Activated naive CD4-positive, alpha-beta T cell treated with anti-CD3 and anti-CD28 coated beads, Interleukin-2, amount 10 ng/mL, durations not matched to agents 7 days and 5 days (primary cell): ENCODE results near the gene DOK5.

Experiments used
- CTCF ChIA-PET: fragments of 350-600 bp; sonication (Branson Sonifier 250); formaldehyde crosslinking; loops from one replicate; lab custom pipeline; 2021; ENCODE audit warnings: antibody characterized with exemption; lab: Charles Lee
- DNase-seq: peaks from one replicate; pipeline ENCODE4 v3.0.0-alpha.2; 2020
- H3K27ac Mint-ChIP-seq: one replicate; pipeline ENCODE4 v1.8.0; 2021; ENCODE audit warnings: mild to moderate bottlenecking, moderate library complexity, mixed read lengths
- H3K27me3 Mint-ChIP-seq: one replicate; pipeline ENCODE4 v1.8.0; 2021; ENCODE audit warnings: mild to moderate bottlenecking, mixed read lengths
- H3K36me3 Mint-ChIP-seq: one replicate; pipeline ENCODE4 v1.8.0; 2021; ENCODE audit warnings: mixed read lengths
- H3K4me1 Mint-ChIP-seq: one replicate; pipeline ENCODE4 v1.8.0; 2021; ENCODE audit warnings: mixed read lengths
- H3K4me3 Mint-ChIP-seq: one replicate; pipeline ENCODE4 v1.8.0; 2021; ENCODE audit warnings: mild to moderate bottlenecking, moderate library complexity, mixed read lengths
- H3K9me3 Mint-ChIP-seq: one replicate; pipeline ENCODE4 v1.8.0; 2021; ENCODE audit warnings: mixed read lengths

The DOK5 gene

DNA sequence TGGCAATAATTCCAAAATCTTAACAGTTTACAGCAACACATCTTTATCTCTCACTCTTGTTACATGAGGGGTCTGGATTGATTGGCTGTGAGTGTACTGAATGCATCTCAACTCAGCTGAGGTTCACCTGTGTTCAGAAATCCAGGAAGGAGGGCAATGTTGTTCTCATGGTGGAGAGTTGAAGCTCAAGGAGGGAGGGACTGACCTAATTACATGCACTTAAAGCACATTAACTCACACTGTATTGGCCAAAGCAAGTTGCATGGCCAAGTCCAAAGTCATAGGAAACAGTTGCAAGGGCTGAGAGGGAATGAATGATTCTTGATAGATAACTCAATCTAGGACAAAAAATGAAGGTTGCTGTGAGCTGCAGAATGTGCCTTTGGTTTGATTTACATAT, 102.2 kb downstream of the DOK5 start:
- no peak overlapping the region for H3K4me3 Mint-ChIP-seq
- CTCF ChIA-PET: interaction anchor here (0.6 kb wide), 1 partner anchor 555 kb away, joined by 3 read pairs; no protein-coding TSS in a partner anchor
- no peaks in the 10 kb centered on the region for H3K9me3 Mint-ChIP-seq
- H3K4me1 Mint-ChIP-seq: no peaks in the 10 kb centered on the region
- H3K27ac Mint-ChIP-seq: no peak overlapping the region
- H3K27me3 Mint-ChIP-seq: peaks cover 4% of the 10 kb centered on the region
- no peaks in the 10 kb centered on the region for H3K36me3 Mint-ChIP-seq
- DNase-seq: no peak

GRCh38 chr20:54585217-54585616, 109.8 kb downstream of the DOK5 start:
- Mint-ChIP-seq H3K27ac (no peak overlapping the region), H3K4me1 (no peaks in the 10 kb centered on the region), H3K9me3 (peaks cover 2% of the 10 kb centered on the region), H3K4me3 (no peak overlapping the region), H3K36me3 (no peaks in the 10 kb centered on the region), H3K27me3 (no peaks in the 10 kb centered on the region)
- no peak for DNase-seq
- CTCF ChIA-PET: no interaction called here

GRCh38 chr20:54587408-54587807, 112.0 kb downstream of the DOK5 start:
- CTCF ChIA-PET: no interaction called here
- Mint-ChIP-seq H3K4me1 (no peaks in the 10 kb centered on the region), H3K27ac (no peak overlapping the region), H3K27me3 (no peaks in the 10 kb centered on the region), H3K36me3 (no peaks in the 10 kb centered on the region), H3K4me3 (no peak overlapping the region), H3K9me3 (peaks cover 2% of the 10 kb centered on the region)
- DNase-seq: no peak

GRCh38 chr20:54589402-54590030, 114.1 kb downstream of the DOK5 start:
- Mint-ChIP-seq H3K4me3 (no peak overlapping the region), H3K27ac (no peak overlapping the region), H3K27me3 (no peaks in the 10 kb centered on the region), H3K4me1 (no peaks in the 10 kb centered on the region), H3K36me3 (no peaks in the 10 kb centered on the region), H3K9me3 (no peaks in the 10 kb centered on the region)
- no peak for DNase-seq
- CTCF ChIA-PET: no interaction called here

- CTCF ChIA-PET: no interaction called here
- no peaks in the 10 kb centered on the region for H3K9me3 Mint-ChIP-seq
These were observed 115.5 kb downstream of the DOK5 start for GRCh38 chr20:54590856-54591255.

DNA sequence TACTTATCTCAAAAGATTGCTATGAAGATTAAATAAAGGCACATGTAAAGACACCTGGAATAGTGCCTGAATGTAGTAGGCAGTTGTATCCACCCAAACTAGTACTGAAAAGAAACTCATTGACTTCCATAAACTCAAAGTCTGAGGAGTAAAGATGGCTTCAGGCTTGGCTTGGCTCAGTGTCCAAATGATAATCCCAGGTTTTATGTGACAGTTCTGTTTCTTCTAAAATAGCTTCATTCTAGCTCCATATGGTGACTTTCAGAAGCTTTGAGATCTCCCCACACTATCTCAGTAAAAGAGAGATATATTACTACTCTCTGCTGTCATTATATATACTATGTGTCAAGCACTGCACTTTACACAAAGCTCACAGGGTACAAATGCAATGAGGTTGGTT, 121.3 kb downstream of the DOK5 start:
- Mint-ChIP-seq H3K9me3 (peaks cover 5% of the 10 kb centered on the region), H3K36me3 (no peaks in the 10 kb centered on the region), H3K27ac (no peak overlapping the region), H3K27me3 (no peaks in the 10 kb centered on the region), H3K4me3 (no peak overlapping the region), H3K4me1 (no peaks in the 10 kb centered on the region)
- DNase-seq: no peak
- CTCF ChIA-PET: no interaction called here

More at GRCh38 chr20:54590856-54591255, 115.5 kb downstream of the DOK5 start:
- no peaks in the 10 kb centered on the region for H3K4me1 Mint-ChIP-seq
- no peak overlapping the region for H3K4me3 Mint-ChIP-seq
- H3K27me3 Mint-ChIP-seq: no peaks in the 10 kb centered on the region
- no peak for DNase-seq
- no peak overlapping the region for H3K27ac Mint-ChIP-seq
- no peaks in the 10 kb centered on the region for H3K36me3 Mint-ChIP-seq

DNA sequence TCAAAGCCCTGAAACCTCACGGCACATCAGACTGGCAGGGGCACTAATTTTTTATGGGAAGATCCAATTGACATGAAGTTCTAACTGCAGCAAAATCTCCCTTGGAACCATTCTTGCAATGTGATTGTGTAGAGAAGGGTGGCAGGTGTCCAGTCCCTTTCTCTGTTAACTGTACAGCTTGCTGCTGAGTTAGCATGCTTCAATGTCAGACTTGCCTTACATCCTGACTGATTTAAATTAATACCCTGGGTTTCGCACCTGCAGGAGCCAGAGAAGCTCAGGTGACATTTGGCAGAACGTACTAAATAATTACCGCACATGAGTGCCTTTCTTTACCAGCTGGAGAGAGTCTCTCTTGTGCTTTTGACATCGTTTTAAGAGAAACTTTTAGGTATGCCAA, 123.0 kb downstream of the DOK5 start:
- DNase-seq: no peak
- H3K4me3 Mint-ChIP-seq: no peak overlapping the region
- no peaks in the 10 kb centered on the region for H3K27me3 Mint-ChIP-seq
- H3K9me3 Mint-ChIP-seq: peaks cover 5% of the 10 kb centered on the region
- CTCF ChIA-PET: interaction anchor here (0.6 kb wide), 1 partner anchor 143 kb away, joined by 4 read pairs; no protein-coding TSS in a partner anchor
- H3K36me3 Mint-ChIP-seq: no peaks in the 10 kb centered on the region
- H3K27ac Mint-ChIP-seq: no peak overlapping the region
- H3K4me1 Mint-ChIP-seq: no peaks in the 10 kb centered on the region

GRCh38 chr20:54600634-54601033, 125.2 kb downstream of the DOK5 start:
- DNase-seq: no peak
- H3K27ac Mint-ChIP-seq: no peak overlapping the region
- no peaks in the 10 kb centered on the region for H3K27me3 Mint-ChIP-seq
- no peaks in the 10 kb centered on the region for H3K36me3 Mint-ChIP-seq
- no peaks in the 10 kb centered on the region for H3K4me1 Mint-ChIP-seq
- H3K9me3 Mint-ChIP-seq: peaks cover 5% of the 10 kb centered on the region
- no peak overlapping the region for H3K4me3 Mint-ChIP-seq
- CTCF ChIA-PET: no interaction called here

GRCh38 chr20:54601831-54602515, 126.6 kb downstream of the DOK5 start:
- Mint-ChIP-seq H3K27me3 (no peaks in the 10 kb centered on the region), H3K4me1 (no peaks in the 10 kb centered on the region)
- CTCF ChIA-PET: no interaction called here

GRCh38 chr20:54605319-54605718, 129.9 kb downstream of the DOK5 start:
- no peak for DNase-seq
- H3K36me3 Mint-ChIP-seq: no peaks in the 10 kb centered on the region
- H3K9me3 Mint-ChIP-seq: no peaks in the 10 kb centered on the region
- no peaks in the 10 kb centered on the region for H3K27me3 Mint-ChIP-seq
- no peak overlapping the region for H3K27ac Mint-ChIP-seq
- CTCF ChIA-PET: no interaction called here
- no peaks in the 10 kb centered on the region for H3K4me1 Mint-ChIP-seq
- no peak overlapping the region for H3K4me3 Mint-ChIP-seq

More at GRCh38 chr20:54601831-54602515, 126.6 kb downstream of the DOK5 start:
- no peaks in the 10 kb centered on the region for H3K36me3 Mint-ChIP-seq
- no peak for DNase-seq
- H3K4me3 Mint-ChIP-seq: no peak overlapping the region
- H3K9me3 Mint-ChIP-seq: peaks cover 5% of the 10 kb centered on the region
- no peak overlapping the region for H3K27ac Mint-ChIP-seq

- Mint-ChIP-seq H3K27ac (no peak overlapping the region), H3K4me1 (no peaks in the 10 kb centered on the region), H3K27me3 (no peaks in the 10 kb centered on the region), H3K36me3 (no peaks in the 10 kb centered on the region), H3K9me3 (no peaks in the 10 kb centered on the region), H3K4me3 (no peak overlapping the region)
- CTCF ChIA-PET: no interaction called here
- DNase-seq: no peak
These were observed 131.0 kb downstream of the DOK5 start for GRCh38 chr20:54606380-54606779.

- Mint-ChIP-seq H3K9me3 (no peaks in the 10 kb centered on the region), H3K27ac (no peak overlapping the region), H3K27me3 (no peaks in the 10 kb centered on the region)
These were observed 132.8 kb downstream of the DOK5 start for GRCh38 chr20:54608039-54608745.

GRCh38 chr20:54608943-54609342, 133.6 kb downstream of the DOK5 start:
- no peak for DNase-seq
- CTCF ChIA-PET: no interaction called here
- Mint-ChIP-seq H3K4me3 (no peak overlapping the region), H3K27ac (no peak overlapping the region), H3K4me1 (no peaks in the 10 kb centered on the region), H3K36me3 (no peaks in the 10 kb centered on the region), H3K27me3 (no peaks in the 10 kb centered on the region), H3K9me3 (no peaks in the 10 kb centered on the region)

More at GRCh38 chr20:54608039-54608745, 132.8 kb downstream of the DOK5 start:
- Mint-ChIP-seq H3K4me3 (no peak overlapping the region), H3K36me3 (no peaks in the 10 kb centered on the region), H3K4me1 (no peaks in the 10 kb centered on the region)
- CTCF ChIA-PET: no interaction called here
- no peak for DNase-seq

DNA sequence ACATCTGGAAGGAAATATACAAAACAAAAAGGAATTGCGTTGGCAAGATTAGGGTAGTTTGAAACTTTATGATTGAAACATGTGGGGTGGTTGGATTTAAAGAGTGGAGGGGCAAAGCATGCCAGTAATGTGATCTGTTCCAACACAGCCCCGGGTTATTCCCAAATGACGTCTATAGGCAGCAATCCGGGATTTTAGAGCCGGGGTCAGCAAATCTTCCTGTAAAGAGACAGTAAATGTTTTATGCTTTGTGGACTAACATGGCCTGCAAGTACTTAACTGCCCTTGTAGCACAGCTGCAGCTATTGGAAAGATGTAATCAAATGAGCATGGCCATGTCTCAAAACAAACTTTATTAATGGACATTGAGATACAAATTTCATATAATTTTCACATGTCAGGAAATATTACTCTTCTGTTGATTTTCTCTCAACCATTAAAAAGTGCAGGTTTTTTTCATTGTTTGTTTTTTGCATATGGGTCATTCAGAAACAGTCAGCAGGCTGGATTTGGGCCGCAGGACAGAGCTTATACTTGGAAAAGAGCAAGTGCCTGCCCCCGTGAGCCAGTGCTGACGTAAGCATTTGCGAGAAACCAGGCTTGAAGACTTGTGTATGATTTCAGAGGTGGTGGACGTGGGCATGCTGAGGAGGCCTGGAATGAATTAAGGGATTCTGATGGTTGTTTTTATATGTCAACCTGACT, 136.5 kb downstream of the DOK5 start:
- Mint-ChIP-seq H3K9me3 (no peaks in the 10 kb centered on the region), H3K4me1 (no peaks in the 10 kb centered on the region), H3K36me3 (no peaks in the 10 kb centered on the region), H3K27ac (no peak overlapping the region), H3K27me3 (no peaks in the 10 kb centered on the region), H3K4me3 (no peak overlapping the region)
- DNase-seq: no peak
- CTCF ChIA-PET: no interaction called here
